Astrocyte (in vitro differentiated cells and primary cell): ENCODE measurements around the gene ETV6. TPM values are rescaled to one million over a fixed set of nuclear protein-coding genes. Genes with fewer than 3 reads are reported as not detected.

ENCODE experiments used
- DNase-seq: peaks from one replicate; pipeline ENCODE4 v3.0.0-alpha.2; 2010; ENCODE audit warnings: low read depth
- FAIRE-seq: peaks from 2 replicates; lab custom pipeline; 2011; peaks lifted over from hg19 to GRCh38; lab: Jason Lieb, UNC
- H2AFZ ChIP-seq: 2 replicates; pipeline ENCODE4 v1.6.0; 2012; ENCODE audit warnings: low read depth, low read length, inconsistent platforms
- H3K27ac ChIP-seq: 2 replicates; pipeline ENCODE4 v1.5.1; 2011; ENCODE audit warnings: low read depth, low read length, inconsistent platforms
- H3K27me3 ChIP-seq: 2 replicates; pipeline ENCODE4 v1.6.0; 2011; ENCODE audit warnings: low read length, inconsistent platforms; ENCODE audit not compliant: insufficient read depth
- H3K36me3 ChIP-seq: 2 replicates; pipeline ENCODE4 v1.5.1; 2011; ENCODE audit warnings: low read length, inconsistent platforms; ENCODE audit not compliant: insufficient read depth
- H3K4me1 ChIP-seq: 2 replicates; pipeline ENCODE4 v1.5.1; 2011; ENCODE audit warnings: low read length, inconsistent platforms; ENCODE audit not compliant: insufficient read depth
- H3K4me2 ChIP-seq: 2 replicates; pipeline ENCODE4 v1.6.0; 2012; ENCODE audit warnings: low read length, inconsistent platforms
- H3K4me3 ChIP-seq: 2 replicates; pipeline ENCODE4 v1.5.1; 2011; ENCODE audit warnings: low read depth, mild to moderate bottlenecking, low read length, inconsistent platforms; ENCODE audit not compliant: insufficient read depth
- H3K79me2 ChIP-seq: 2 replicates; pipeline ENCODE4 v1.6.0; 2012; ENCODE audit warnings: mild to moderate bottlenecking, low read length, inconsistent platforms; ENCODE audit not compliant: insufficient read depth
- H3K9ac ChIP-seq: 2 replicates; pipeline ENCODE4 v1.6.0; 2012; ENCODE audit warnings: mild to moderate bottlenecking, low read length, inconsistent platforms
- H3K9me3 ChIP-seq: 2 replicates; pipeline ENCODE4 v1.5.1; 2012; ENCODE audit warnings: low read depth, mild to moderate bottlenecking, low read length, inconsistent platforms; ENCODE audit not compliant: insufficient read depth
- H4K20me1 ChIP-seq: 2 replicates; pipeline ENCODE4 v1.6.0; 2012; ENCODE audit warnings: low read length, inconsistent platforms; ENCODE audit not compliant: insufficient read depth
- H3K27ac Mint-ChIP-seq: one replicate; pipeline ENCODE4 v1.8.0; 2021; ENCODE audit warnings: mild to moderate bottlenecking, mixed read lengths; ENCODE audit not compliant: unreplicated experiment
- H3K27me3 Mint-ChIP-seq: one replicate; pipeline ENCODE4 v1.8.0; 2021; ENCODE audit warnings: low read depth, mixed read lengths; ENCODE audit not compliant: unreplicated experiment
- H3K36me3 Mint-ChIP-seq: one replicate; pipeline ENCODE4 v1.8.0; 2021; ENCODE audit warnings: low read depth, mixed read lengths; ENCODE audit not compliant: unreplicated experiment
- H3K4me1 Mint-ChIP-seq: one replicate; pipeline ENCODE4 v1.8.0; 2021; ENCODE audit warnings: low read depth, mixed read lengths; ENCODE audit not compliant: unreplicated experiment
- H3K4me3 Mint-ChIP-seq: one replicate; pipeline ENCODE4 v1.8.0; 2021; ENCODE audit warnings: mild to moderate bottlenecking, moderate library complexity, mixed read lengths; ENCODE audit not compliant: unreplicated experiment
- H3K9me3 Mint-ChIP-seq: one replicate; pipeline ENCODE4 v1.8.0; 2021; ENCODE audit warnings: mild to moderate bottlenecking, mixed read lengths; ENCODE audit not compliant: unreplicated experiment
- EZH2 ChIP-seq: IDR thresholded peaks from 2 replicates; pipeline ENCODE4 v1.6.1; 2012; ENCODE audit warnings: mild to moderate bottlenecking, low read length, inconsistent platforms; ENCODE audit not compliant: insufficient read depth
- total RNA-seq: library from RNA; stranded (reverse); gene quantifications from 2 replicates; pipeline ENCODE4 v1.2.1, GENCODE V29; 2021
- TF ChIP-seq, protein P1 (sequence below): IDR thresholded peaks from 2 replicates; pipeline ENCODE4 v1.5.1; 2011; ENCODE audit warnings: low read depth, mild to moderate bottlenecking, inconsistent platforms, low read length, moderate library complexity; ENCODE audit not compliant: insufficient read depth

Gene ETV6
- total RNA-seq, 1 donor from 2014 or later = 41.2 TPM

DNA sequence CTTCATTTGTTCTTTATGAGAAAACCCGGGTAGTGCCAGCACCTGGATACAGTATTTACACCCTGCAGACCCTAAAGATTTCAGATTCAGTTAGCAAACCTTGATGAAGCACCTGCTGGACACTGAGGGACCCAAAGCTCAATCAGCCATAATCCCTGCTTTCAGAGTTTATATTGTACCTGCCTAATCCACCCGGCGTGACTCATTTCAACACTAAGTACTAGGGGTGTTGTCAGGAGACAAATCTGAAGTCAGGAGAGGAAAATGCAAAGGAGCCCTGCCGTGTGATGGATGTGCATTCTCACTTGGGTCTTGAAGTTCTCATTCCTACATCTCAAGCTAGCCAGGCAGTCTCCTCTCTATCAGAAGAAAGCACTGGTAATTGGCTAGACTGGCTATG lies 244.5 kb downstream of the ETV6 start:
- no peak overlapping the region for H3K27ac ChIP-seq
- peaks cover 6% of the 10 kb centered on the region for H3K4me1 Mint-ChIP-seq
- no peak overlapping the region for H3K4me3 Mint-ChIP-seq
- H3K4me1 ChIP-seq = no peaks in the 10 kb centered on the region
- H3K4me3 ChIP-seq = no peak overlapping the region
- no peak overlapping the region for H2AFZ ChIP-seq
- peaks cover 5% of the 10 kb centered on the region for H3K9me3 Mint-ChIP-seq
- H3K79me2 ChIP-seq = no peaks in the 10 kb centered on the region
- no peaks in the 10 kb centered on the region for H4K20me1 ChIP-seq
- peaks cover 20% of the 10 kb centered on the region for H3K36me3 ChIP-seq
- no peaks in the 10 kb centered on the region for H3K27me3 Mint-ChIP-seq
- FAIRE-seq = no peak
- DNase-seq = no peak
- H3K4me2 ChIP-seq = no peak overlapping the region
- H3K9me3 ChIP-seq = no peaks in the 10 kb centered on the region
- H3K36me3 Mint-ChIP-seq = peaks cover 26% of the 10 kb centered on the region
- TF ChIP-seq, protein P1, sequence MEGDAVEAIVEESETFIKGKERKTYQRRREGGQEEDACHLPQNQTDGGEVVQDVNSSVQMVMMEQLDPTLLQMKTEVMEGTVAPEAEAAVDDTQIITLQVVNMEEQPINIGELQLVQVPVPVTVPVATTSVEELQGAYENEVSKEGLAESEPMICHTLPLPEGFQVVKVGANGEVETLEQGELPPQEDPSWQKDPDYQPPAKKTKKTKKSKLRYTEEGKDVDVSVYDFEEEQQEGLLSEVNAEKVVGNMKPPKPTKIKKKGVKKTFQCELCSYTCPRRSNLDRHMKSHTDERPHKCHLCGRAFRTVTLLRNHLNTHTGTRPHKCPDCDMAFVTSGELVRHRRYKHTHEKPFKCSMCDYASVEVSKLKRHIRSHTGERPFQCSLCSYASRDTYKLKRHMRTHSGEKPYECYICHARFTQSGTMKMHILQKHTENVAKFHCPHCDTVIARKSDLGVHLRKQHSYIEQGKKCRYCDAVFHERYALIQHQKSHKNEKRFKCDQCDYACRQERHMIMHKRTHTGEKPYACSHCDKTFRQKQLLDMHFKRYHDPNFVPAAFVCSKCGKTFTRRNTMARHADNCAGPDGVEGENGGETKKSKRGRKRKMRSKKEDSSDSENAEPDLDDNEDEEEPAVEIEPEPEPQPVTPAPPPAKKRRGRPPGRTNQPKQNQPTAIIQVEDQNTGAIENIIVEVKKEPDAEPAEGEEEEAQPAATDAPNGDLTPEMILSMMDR = no peak
- TF ChIP-seq EZH2 = no peak
- no peak overlapping the region for H3K27ac Mint-ChIP-seq
- H3K9ac ChIP-seq = no peak overlapping the region
- H3K27me3 ChIP-seq = no peaks in the 10 kb centered on the region

DNA sequence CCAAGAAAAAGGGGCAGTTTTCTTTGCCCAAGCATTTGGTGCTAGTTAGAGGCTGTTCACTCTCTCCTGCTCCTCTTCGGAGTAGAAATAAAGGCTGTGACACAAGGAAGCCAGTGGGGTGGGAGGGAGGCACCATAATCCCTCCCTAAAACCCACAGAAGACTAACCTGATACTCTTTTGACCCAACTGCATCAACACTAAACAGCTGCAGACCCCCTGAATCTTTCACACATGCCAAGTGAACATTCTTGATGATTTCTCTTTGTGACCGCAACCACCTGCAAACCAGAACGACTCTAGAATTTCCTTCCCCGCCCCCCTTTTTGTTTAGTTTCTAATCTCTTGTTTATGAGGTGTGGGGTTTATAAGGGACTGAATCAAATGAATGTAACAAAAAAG lies 245.4 kb downstream of the ETV6 start:
- H3K9me3 ChIP-seq = no peaks in the 10 kb centered on the region
- H3K36me3 Mint-ChIP-seq = peaks cover 20% of the 10 kb centered on the region
- H3K9me3 Mint-ChIP-seq = peaks cover 5% of the 10 kb centered on the region
- H3K27me3 ChIP-seq = no peaks in the 10 kb centered on the region
- no peaks in the 10 kb centered on the region for H3K79me2 ChIP-seq
- H3K4me3 Mint-ChIP-seq = no peak overlapping the region
- TF ChIP-seq EZH2 = no peak
- TF ChIP-seq, protein P1 = no peak
- H3K4me1 ChIP-seq = no peaks in the 10 kb centered on the region
- H3K36me3 ChIP-seq = peaks cover 20% of the 10 kb centered on the region
- no peak overlapping the region for H3K27ac ChIP-seq
- no peak overlapping the region for H3K4me3 ChIP-seq
- DNase-seq (no peak), FAIRE-seq (no peak)
- H3K27me3 Mint-ChIP-seq = no peaks in the 10 kb centered on the region
- peaks cover 6% of the 10 kb centered on the region for H3K4me1 Mint-ChIP-seq
- H3K4me2 ChIP-seq = no peak overlapping the region
- no peak overlapping the region for H3K27ac Mint-ChIP-seq
- H2AFZ ChIP-seq = no peak overlapping the region
- no peaks in the 10 kb centered on the region for H4K20me1 ChIP-seq
- no peak overlapping the region for H3K9ac ChIP-seq

DNA sequence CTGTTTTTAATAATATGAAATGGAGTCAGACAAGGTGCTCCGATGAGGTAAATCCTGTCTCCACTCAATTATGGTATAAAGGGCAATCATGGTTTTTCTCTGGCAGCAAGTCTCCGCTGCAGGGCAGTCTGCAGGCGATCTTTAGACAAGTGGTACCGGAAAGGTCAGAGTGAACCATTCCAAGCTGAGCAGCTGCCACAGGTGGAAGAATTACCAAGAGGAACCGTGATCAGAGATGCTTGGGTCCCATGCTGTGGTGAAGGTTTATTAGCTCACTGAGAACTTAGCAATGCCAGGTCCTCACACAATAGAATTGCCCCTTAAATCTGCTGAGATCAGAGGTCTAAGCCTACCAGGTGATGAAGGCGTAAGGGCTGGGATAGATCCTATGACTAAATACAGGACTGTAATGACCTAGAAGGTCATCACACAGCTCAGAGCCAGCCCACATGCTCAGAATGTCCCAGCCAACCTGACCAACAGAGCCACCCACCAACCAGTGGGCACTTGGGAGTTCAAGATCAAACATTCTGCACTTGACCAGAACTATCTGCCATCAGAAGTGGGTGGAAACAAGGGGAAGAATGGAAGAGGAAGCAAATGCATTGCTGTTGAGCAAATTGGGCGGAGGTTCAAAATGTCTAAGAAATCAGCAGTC lies 246.1 kb downstream of the ETV6 start:
- no peak overlapping the region for H3K4me3 ChIP-seq
- TF ChIP-seq EZH2 = no peak
- TF ChIP-seq, protein P1 = no peak
- no peaks in the 10 kb centered on the region for H4K20me1 ChIP-seq
- H3K36me3 ChIP-seq = peaks cover 20% of the 10 kb centered on the region
- Mint-ChIP-seq H3K4me1 (peaks cover 6% of the 10 kb centered on the region), H3K27me3 (no peaks in the 10 kb centered on the region), H3K4me3 (no peak overlapping the region), H3K36me3 (peaks cover 17% of the 10 kb centered on the region), H3K9me3 (peaks cover 5% of the 10 kb centered on the region), H3K27ac (no peak overlapping the region)
- no peaks in the 10 kb centered on the region for H3K79me2 ChIP-seq
- H3K9me3 ChIP-seq = no peaks in the 10 kb centered on the region
- H3K4me1 ChIP-seq = no peaks in the 10 kb centered on the region
- no peak overlapping the region for H3K27ac ChIP-seq
- no peaks in the 10 kb centered on the region for H3K27me3 ChIP-seq
- FAIRE-seq (no peak), DNase-seq (no peak)
- H2AFZ ChIP-seq = no peak overlapping the region
- no peak overlapping the region for H3K4me2 ChIP-seq
- no peak overlapping the region for H3K9ac ChIP-seq
